GM03348 (cell line): Measurements from ENCODE around the gene RPUSD1.
"Not testable (repeated sequence)": the region's sequence is repeated elsewhere in the genome, so short reads cannot be mapped to it uniquely, and the experiment has no call there.

ENCODE experiments used
- DNase-seq: peaks from one replicate; pipeline ENCODE4 v3.0.0; 2012; ENCODE audit warnings: low spot score

RPUSD1 gene

GRCh38 chr16:787978-788398, at the start of gene RPUSD1:
Gene RPUSD1, minus strand, starts transcription at chr16:788381. Its CDS starts 644 bp downstream, at chr16:787737.
- DNase-seq, result no peak

- not testable (repeated sequence) for DNase-seq
Observed at GRCh38 chr16:836822-837221, 48.6 kb upstream of the RPUSD1 start.

GRCh38 chr16:836221-836620, 48.0 kb upstream of the RPUSD1 start:
- no peak for DNase-seq

- no peak for DNase-seq
Observed at GRCh38 chr16:835373-835772, 47.2 kb upstream of the RPUSD1 start.

- DNase-seq, result no peak
Observed at GRCh38 chr16:833411-833810, 45.2 kb upstream of the RPUSD1 start.

GRCh38 chr16:832652-833336, 44.6 kb upstream of the RPUSD1 start:
- DNase-seq, result no peak

- no peak for DNase-seq
Observed at GRCh38 chr16:831571-832413, 43.6 kb upstream of the RPUSD1 start.

- no peak for DNase-seq
Observed at GRCh38 chr16:830871-831570, 42.8 kb upstream of the RPUSD1 start.

GRCh38 chr16:830107-830870, 42.1 kb upstream of the RPUSD1 start:
- DNase-seq, result no peak

GRCh38 chr16:828891-829290, 40.7 kb upstream of the RPUSD1 start:
- no peak for DNase-seq

- no peak for DNase-seq
Observed at GRCh38 chr16:827513-827912, 39.3 kb upstream of the RPUSD1 start.

GRCh38 chr16:825341-826061, 37.3 kb upstream of the RPUSD1 start:
- DNase-seq, result peak; percentile 81

GRCh38 chr16:824601-825000, 36.4 kb upstream of the RPUSD1 start:
- no peak for DNase-seq

GRCh38 chr16:824194-824593, 36.0 kb upstream of the RPUSD1 start:
- no peak for DNase-seq

- DNase-seq, result no peak
Observed at GRCh38 chr16:822909-823297, 34.7 kb upstream of the RPUSD1 start.

- no peak for DNase-seq
Observed at GRCh38 chr16:822174-822908, 34.2 kb upstream of the RPUSD1 start.

- DNase-seq, result no peak
Observed at GRCh38 chr16:821751-822150, 33.6 kb upstream of the RPUSD1 start.

GRCh38 chr16:820748-821147, 32.6 kb upstream of the RPUSD1 start:
- DNase-seq, result no peak

GRCh38 chr16:820044-820408, 31.8 kb upstream of the RPUSD1 start:
- DNase-seq, result not testable (repeated sequence)

GRCh38 chr16:819336-820043, 31.3 kb upstream of the RPUSD1 start:
- no peak for DNase-seq
